ENCODE data around the gene SLC35F4. TPM values are rescaled to one million over a fixed set of nuclear protein-coding genes. Genes with fewer than 3 reads are reported as not detected.
"Not testable (repeated sequence)": the region's sequence is repeated elsewhere in the genome, so short reads cannot be mapped to it uniquely, and the experiment has no call there.

SLC35F4 gene
- total RNA-seq, 1 donor from 2014 or later, result not detected

- ATAC-seq (ENCODE audit: poor library complexity), result no peak
Observed at GRCh38 chr14:57816568-57817284, 49.2 kb downstream of the SLC35F4 start.

GRCh38 chr14:57814726-57815125, 51.2 kb downstream of the SLC35F4 start:
- ATAC-seq (ENCODE audit: poor library complexity), result no peak
- DNase-seq, result no peak
- intact Hi-C loops (cut with DNase I), result no loop called here

More at GRCh38 chr14:57816568-57817284, 49.2 kb downstream of the SLC35F4 start:
- intact Hi-C loops (cut with DNase I), result no loop called here
- DNase-seq, result no peak

GRCh38 chr14:57812741-57813140, 53.2 kb downstream of the SLC35F4 start:
- DNase-seq (no peak), ATAC-seq (ENCODE audit: poor library complexity) (no peak)
- intact Hi-C loops (cut with DNase I), result no loop called here

GRCh38 chr14:57811998-57812546, 53.8 kb downstream of the SLC35F4 start:
- intact Hi-C loops (cut with DNase I), result no loop called here
- ATAC-seq (ENCODE audit: poor library complexity), result no peak
- DNase-seq, result no peak

- intact Hi-C loops (cut with DNase I), result no loop called here
- ATAC-seq (ENCODE audit: poor library complexity) (no peak), DNase-seq (no peak)
Observed at GRCh38 chr14:57809808-57810207, 56.1 kb downstream of the SLC35F4 start.

- no peak for DNase-seq
- intact Hi-C loops (cut with DNase I), result no loop called here
- no peak for ATAC-seq (ENCODE audit: poor library complexity)
Observed at GRCh38 chr14:57797160-57797559, 68.7 kb downstream of the SLC35F4 start.

- DNase-seq, result no peak
- intact Hi-C loops (cut with DNase I), result no loop called here
- no peak for ATAC-seq (ENCODE audit: poor library complexity)
Observed at GRCh38 chr14:57796556-57796955, 69.3 kb downstream of the SLC35F4 start.

GRCh38 chr14:57785058-57785457, 80.8 kb downstream of the SLC35F4 start:
- ATAC-seq (ENCODE audit: poor library complexity) (no peak), DNase-seq (no peak)
- intact Hi-C loops (cut with DNase I), result no loop called here

- DNase-seq (no peak), ATAC-seq (ENCODE audit: poor library complexity) (no peak)
- intact Hi-C loops (cut with DNase I), result no loop called here
Observed at GRCh38 chr14:57771801-57772200, 94.1 kb downstream of the SLC35F4 start.

GRCh38 chr14:57769863-57770523, 95.9 kb downstream of the SLC35F4 start:
- intact Hi-C loops (cut with DNase I), result no loop called here
- ATAC-seq (ENCODE audit: poor library complexity) (no peak), DNase-seq (no peak)

GRCh38 chr14:57761800-57762199, 104.1 kb downstream of the SLC35F4 start:
- intact Hi-C loops (cut with DNase I), result no loop called here
- ATAC-seq (ENCODE audit: poor library complexity) (no peak), DNase-seq (no peak)

- ATAC-seq (ENCODE audit: poor library complexity) (no peak), DNase-seq (no peak)
- intact Hi-C loops (cut with DNase I), result no loop called here
Observed at GRCh38 chr14:57760896-57761295, 105.0 kb downstream of the SLC35F4 start.

- DNase-seq (no peak), ATAC-seq (ENCODE audit: poor library complexity) (no peak)
- intact Hi-C loops (cut with DNase I), result no loop called here
Observed at GRCh38 chr14:57755018-57755521, 110.8 kb downstream of the SLC35F4 start.

- intact Hi-C loops (cut with DNase I), result no loop called here
- DNase-seq, result no peak
- ATAC-seq (ENCODE audit: poor library complexity), result no peak
Observed at GRCh38 chr14:57754527-57754926, 111.4 kb downstream of the SLC35F4 start.

GRCh38 chr14:57753821-57754220, 112.1 kb downstream of the SLC35F4 start:
- intact Hi-C loops (cut with DNase I), result no loop called here
- ATAC-seq (ENCODE audit: poor library complexity), result no peak

GRCh38 chr14:57752142-57752695, 113.7 kb downstream of the SLC35F4 start:
- DNase-seq; ATAC-seq (ENCODE audit: poor library complexity); intact Hi-C loops (cut with DNase I): not testable (repeated sequence)

More at GRCh38 chr14:57753821-57754220, 112.1 kb downstream of the SLC35F4 start:
- DNase-seq, result no peak

GRCh38 chr14:57751400-57751799, 114.5 kb downstream of the SLC35F4 start:
- intact Hi-C loops (cut with DNase I), result no loop called here
- DNase-seq, result no peak
- no peak for ATAC-seq (ENCODE audit: poor library complexity)

- intact Hi-C loops (cut with DNase I), result no loop called here
- ATAC-seq (ENCODE audit: poor library complexity), result no peak
Observed at GRCh38 chr14:57749267-57749666, 116.6 kb downstream of the SLC35F4 start.

GRCh38 chr14:57748279-57748678, 117.6 kb downstream of the SLC35F4 start:
- DNase-seq (no peak), ATAC-seq (ENCODE audit: poor library complexity) (no peak)
- intact Hi-C loops (cut with DNase I), result no loop called here

More at GRCh38 chr14:57749267-57749666, 116.6 kb downstream of the SLC35F4 start:
- DNase-seq, result no peak
